Coronary artery (tissue), 2 donors: ENCODE results near the gene DUSP10.

Experiments
- DNase-seq: peaks from one replicate; pipeline ENCODE4 v3.0.0-alpha.2; 2017; ENCODE audit warnings: low spot score
- H3K27ac ChIP-seq, 2 donors: fragments of 200-600 bp; sonication (generic); one replicate each; pipeline ENCODE4 v1.5.1; 2016 to 2019
- H3K4me3 ChIP-seq: fragments of 200-600 bp; sonication (generic); 2 replicates; pipeline ENCODE4 v1.5.1; 2016; ENCODE audit warnings: mild to moderate bottlenecking, moderate library complexity
- CTCF ChIP-seq: fragments of 200-600 bp; sonication (generic); IDR thresholded peaks from one replicate; pipeline ENCODE4 v1.5.1; 2019; ENCODE audit warnings: antibody characterized with exemption

DUSP10 gene

GRCh38 chr1:221742555-221743415 is 896 bp upstream of the DUSP10 start:
- Histone ChIP-seq H3K27ac (peak overlapping the region; percentile 97 to 100), H3K4me3 (peak overlapping the region; percentile 96)
- TF ChIP-seq CTCF, result no peak
- DNase-seq, result peak; percentile 92

GRCh38 chr1:221740993-221741702 is 741 bp downstream of the DUSP10 start:
- H3K27ac ChIP-seq, result peak overlapping the region; percentile 73 to 100
- TF ChIP-seq CTCF, result no peak
- H3K4me3 ChIP-seq, result peak overlapping the region; percentile 96
- peak; percentile 78 for DNase-seq

- peak overlapping the region; percentile 73 to 100 for H3K27ac ChIP-seq
- TF ChIP-seq CTCF, result no peak
Measured at GRCh38 chr1:221740369-221740992, 1.4 kb downstream of the DUSP10 start.

GRCh38 chr1:221739677-221740025 is 2.2 kb downstream of the DUSP10 start:
- DNase-seq, result no peak
- no peak for TF ChIP-seq CTCF
- Histone ChIP-seq H3K4me3 (no peak overlapping the region), H3K27ac (no peak overlapping the region)

More at GRCh38 chr1:221740369-221740992, 1.4 kb downstream of the DUSP10 start:
- H3K4me3 ChIP-seq, result peak overlapping the region; percentile 96
- DNase-seq, result no peak

- H3K4me3 ChIP-seq, result no peak overlapping the region
- no peak for TF ChIP-seq CTCF
- DNase-seq, result no peak
- no peak overlapping the region for H3K27ac ChIP-seq
Measured at GRCh38 chr1:221739018-221739676, 2.7 kb downstream of the DUSP10 start.

- DNase-seq, result no peak
- TF ChIP-seq CTCF, result no peak
- Histone ChIP-seq H3K4me3 (no peak overlapping the region), H3K27ac (no peak overlapping the region)
Measured at GRCh38 chr1:221736714-221737113, 5.2 kb downstream of the DUSP10 start.
